Esophagus muscularis mucosa (tissue), 4 donors: ENCODE data around the gene HEATR9. TPM values are rescaled to one million over a fixed set of nuclear protein-coding genes. Genes with fewer than 3 reads are reported as not detected.

Experiments used
- DNase-seq: peaks from one replicate; pipeline ENCODE4 v3.0.0-alpha.2; 2017; ENCODE audit errors: extremely low spot score
- H3K27ac ChIP-seq, 4 donors: fragments of 200-600 bp; sonication (generic); replicated peaks in 1 of 4; 1 replicate in 3 of 4; 2 replicates in 1 of 4; pipeline ENCODE4 v1.5.1; 2016 to 2019; ENCODE audit warnings: mild to moderate bottlenecking in 1 of 4
- H3K27me3 ChIP-seq, 4 donors: fragments of 200-600 bp; sonication (generic); one replicate each; pipeline versions ENCODE4 v1.5.1 to v1.6.0; 2016 to 2019
- H3K36me3 ChIP-seq, 4 donors: fragments of 200-600 bp; sonication (generic); one replicate each; pipeline ENCODE4 v1.5.1; 2016 to 2019
- H3K4me1 ChIP-seq, 4 donors: fragments of 200-600 bp; sonication (generic); one replicate each; pipeline ENCODE4 v1.5.1; 2016 to 2019
- H3K4me3 ChIP-seq, 4 donors: fragments of 200-600 bp; sonication (generic); 1 replicate in 2 of 4; 2 replicates in 2 of 4; pipeline ENCODE4 v1.5.1; 2016 to 2019; ENCODE audit warnings: mild to moderate bottlenecking in 4 of 4, moderate library complexity in 1 of 4
- H3K9me3 ChIP-seq, 4 donors: fragments of 200-600 bp; sonication (generic); 1 replicate in 3 of 4; 2 replicates in 1 of 4; pipeline ENCODE4 v1.5.1; 2016 to 2019
- CTCF ChIP-seq, 3 experiments: fragments of 200-600 bp in 2 of 3; fragments of 450-650 bp in 1 of 3; sonication (generic) in 2 of 3; IDR thresholded peaks; one replicate each; pipeline ENCODE4 v1.5.1; 2017 to 2019; ENCODE audit warnings: antibody characterized with exemption in 3 of 3, mild to moderate bottlenecking in 2 of 3, moderate library complexity in 1 of 3
- EP300 ChIP-seq: sonication (generic); formaldehyde crosslinking; IDR thresholded peaks from one replicate; pipeline ENCODE4 v1.6.1; 2017; ENCODE audit warnings: antibody characterized with exemption
- POLR2A ChIP-seq: fragments of 450-650 bp; IDR thresholded peaks from one replicate; pipeline ENCODE4 v1.6.1; 2017; ENCODE audit warnings: antibody characterized with exemption, moderate library complexity, mild to moderate bottlenecking, low read depth
- POLR2AphosphoS5 ChIP-seq, 2 donors: sonication (generic); formaldehyde crosslinking; IDR thresholded peaks; one replicate each; pipeline ENCODE4 v1.6.1; 2017; ENCODE audit warnings: antibody characterized with exemption in 2 of 2
- WGBS: methylation state at CpG from one replicate; pipeline ENCODE4 v1.1.5; 2018; 5-methylcytosine and 5-hydroxymethylcytosine counted together
- intact Hi-C: fragments of 100-400 bp; cut with DNase I; formaldehyde crosslinking; loops from one replicate; pipeline ENCODE4 v1.15.1; 2023
- total RNA-seq, 4 donors: library from RNA; depleted of rRNA; stranded (reverse); fragments of >200 nt; gene quantifications; one replicate each; pipeline versions ENCODE4 v1.1.0 to v1.2.1, GENCODE V29; 2016

The HEATR9 gene
- total RNA-seq, 4 donors from 2014 or later, result 0.13 TPM; not detected in 3

- Histone ChIP-seq H3K4me3 (no peak overlapping the region), H3K27me3 (no peaks in the 10 kb centered on the region), H3K36me3 (no peaks in the 10 kb centered on the region), H3K4me1 (no peaks in the 10 kb centered on the region), H3K27ac (no peak overlapping the region), H3K9me3 (no peaks in the 10 kb centered on the region)
- 65% methylated on average over 5 of the region's 5 CpGs for WGBS
- no peak for DNase-seq
- intact Hi-C loops, result no loop called here
- no peak for TF ChIP-seq CTCF (IDR thresholded peaks at IDR 0.05)
- no peak for TF ChIP-seq POLR2AphosphoS5 (IDR thresholded peaks at IDR 0.05)
- no peak for TF ChIP-seq POLR2A
- no peak for TF ChIP-seq EP300
Observed at GRCh38 chr17:35875072-35875799, 6.5 kb upstream of the HEATR9 start.

DNA sequence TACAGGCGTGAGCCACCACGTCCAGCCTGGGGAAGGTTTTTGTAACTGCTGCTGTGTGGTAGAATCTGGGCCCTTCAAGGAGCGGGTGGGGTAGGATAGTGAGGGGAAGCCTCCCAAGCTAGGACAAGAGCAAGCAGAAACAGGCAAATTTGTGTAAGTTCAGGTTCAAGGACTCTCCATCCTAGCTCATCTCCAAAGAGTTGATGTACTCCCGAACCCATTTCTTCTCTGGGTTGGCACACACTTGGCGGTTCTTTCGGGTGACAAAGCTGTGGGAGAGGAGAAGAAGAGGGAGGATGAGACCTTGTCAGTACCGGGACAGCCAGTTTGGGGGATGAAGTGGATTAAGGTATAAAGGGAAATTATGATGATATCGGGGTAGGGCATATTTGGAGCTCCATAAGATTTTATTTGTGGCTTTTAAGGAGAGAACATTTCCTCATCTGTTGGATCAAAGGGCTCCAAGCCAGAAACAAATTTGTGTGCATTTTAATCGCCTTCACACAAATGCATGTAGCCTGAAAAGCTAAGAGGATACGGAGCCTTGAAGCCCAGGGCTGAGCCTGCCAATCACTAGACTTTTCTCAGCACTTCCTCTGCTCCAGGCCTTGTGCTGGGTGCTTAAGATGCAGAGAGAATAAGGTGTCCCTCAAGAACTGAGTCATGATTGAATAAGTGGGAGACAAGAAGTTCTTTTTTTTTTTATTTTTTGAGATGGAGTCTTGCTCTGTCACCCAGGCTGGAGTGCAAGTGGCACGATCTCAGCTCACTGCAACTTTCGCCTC is 3.7 kb upstream of the HEATR9 start:
- no peak overlapping the region for H3K27ac ChIP-seq
- H3K4me1 ChIP-seq, result no peaks in the 10 kb centered on the region
- TF ChIP-seq POLR2A, result no peak
- TF ChIP-seq CTCF (IDR thresholded peaks at IDR 0.05), result no peak
- no peak for TF ChIP-seq EP300
- TF ChIP-seq POLR2AphosphoS5 (IDR thresholded peaks at IDR 0.05), result no peak
- WGBS, result 94% methylated on average over 12 of the region's 12 CpGs
- no peaks in the 10 kb centered on the region for H3K9me3 ChIP-seq
- H3K27me3 ChIP-seq, result no peaks in the 10 kb centered on the region
- DNase-seq, result no peak
- intact Hi-C loops, result no loop called here
- H3K4me3 ChIP-seq, result no peak overlapping the region
- no peaks in the 10 kb centered on the region for H3K36me3 ChIP-seq

- H3K4me1 ChIP-seq, result peaks cover 0 to 6% (median 2%) of the 10 kb centered on the region in 4 donors
- no peaks in the 10 kb centered on the region for H3K9me3 ChIP-seq
- WGBS, result 56% methylated on average over 8 of the region's 8 CpGs
- no peak overlapping the region for H3K4me3 ChIP-seq
- intact Hi-C loops, result no loop called here
- DNase-seq, result no peak
- H3K27ac ChIP-seq, result no peak overlapping the region
- H3K27me3 ChIP-seq, result no peaks in the 10 kb centered on the region
- no peaks in the 10 kb centered on the region for H3K36me3 ChIP-seq
- no peak for TF ChIP-seq CTCF (IDR thresholded peaks at IDR 0.05)
- TF ChIP-seq POLR2A, result no peak
- TF ChIP-seq EP300, result no peak
- no peak for TF ChIP-seq POLR2AphosphoS5 (IDR thresholded peaks at IDR 0.05)
Observed at GRCh38 chr17:35870906-35871819, 2.5 kb upstream of the HEATR9 start.

GRCh38 chr17:35867574-35867973 is 1.1 kb downstream of the HEATR9 start:
- peaks cover 0 to 12% (median 0%) of the 10 kb centered on the region in 4 donors for H3K36me3 ChIP-seq
- H3K4me3 ChIP-seq, result no peak overlapping the region
- no peaks in the 10 kb centered on the region for H3K27me3 ChIP-seq
- DNase-seq, result no peak
- no peaks in the 10 kb centered on the region for H3K9me3 ChIP-seq
- 98% methylated on average over 3 of the region's 3 CpGs for WGBS
- TF ChIP-seq CTCF (IDR thresholded peaks at IDR 0.05) (no peak), POLR2A (no peak), POLR2AphosphoS5 (IDR thresholded peaks at IDR 0.05) (no peak), EP300 (no peak)
- peaks cover 0 to 11% (median 2%) of the 10 kb centered on the region in 4 donors for H3K4me1 ChIP-seq
- intact Hi-C loops, result no loop called here
- H3K27ac ChIP-seq, result no peak overlapping the region
